Endothelial cell of umbilical vein (primary cell): ENCODE measurements around the gene SPATA19.
"Not testable (repeated sequence)": the region's sequence is repeated elsewhere in the genome, so short reads cannot be mapped to it uniquely, and the experiment has no call there.

ENCODE experiments used
- CTCF ChIP-seq, 2 donors: IDR thresholded peaks; 1 replicate in 1 of 2; 2 replicates in 1 of 2; pipeline ENCODE4 v1.5.1; 2011; ENCODE audit warnings: low read length in 2 of 2, mild to moderate bottlenecking in 2 of 2, moderate library complexity in 2 of 2, control low read depth in 1 of 2, inconsistent platforms in 1 of 2, low read depth in 1 of 2; ENCODE audit not compliant: insufficient read depth in 1 of 2; ENCODE audit errors: extremely low read depth in 1 of 2
- POLR2A ChIP-seq: IDR thresholded peaks from 2 replicates; pipeline ENCODE4 v1.6.1; 2012; ENCODE audit warnings: low read depth, mild to moderate bottlenecking, control low read depth, low read length

- not testable (repeated sequence) for TF ChIP-seq POLR2A; CTCF (IDR thresholded peaks at IDR 0.05; ENCODE audit: extremely low read depth in 1 of 2, insufficient read depth in 1 of 2, low read depth in 1 of 2, low read length in 2 of 2)
These were observed 9.1 kb upstream of the SPATA19 start for GRCh38 chr11:133854330-133854960.
